Fibroblast of villous mesenchyme (primary cell): ENCODE data around the gene SBF2. TPM values are rescaled to one million over a fixed set of nuclear protein-coding genes. Genes with fewer than 3 reads are reported as not detected.
"Not testable (repeated sequence)": the region's sequence is repeated elsewhere in the genome, so short reads cannot be mapped to it uniquely, and the experiment has no call there.

Source experiments
- DNase-seq: peaks from one replicate; pipeline ENCODE4 v3.0.0-alpha.2; 2010; ENCODE audit warnings: low read depth
- H3K4me3 ChIP-seq: 2 replicates; pipeline ENCODE4 v1.5.1; 2011; ENCODE audit warnings: low read depth, mild to moderate bottlenecking, low read length
- total RNA-seq: library from RNA; depleted of rRNA; stranded (reverse); fragments of >200 nt; gene quantifications from 2 replicates; pipeline ENCODE4 v1.2.3, GENCODE V29; 2012
- TF ChIP-seq, protein P1 (sequence below): IDR thresholded peaks from 2 replicates; pipeline ENCODE4 v1.5.1; 2012; ENCODE audit warnings: low read depth, mild to moderate bottlenecking, low read length; ENCODE audit not compliant: insufficient read depth

Gene SBF2
- total RNA-seq, 1 donor, result 35.0 TPM

DNA sequence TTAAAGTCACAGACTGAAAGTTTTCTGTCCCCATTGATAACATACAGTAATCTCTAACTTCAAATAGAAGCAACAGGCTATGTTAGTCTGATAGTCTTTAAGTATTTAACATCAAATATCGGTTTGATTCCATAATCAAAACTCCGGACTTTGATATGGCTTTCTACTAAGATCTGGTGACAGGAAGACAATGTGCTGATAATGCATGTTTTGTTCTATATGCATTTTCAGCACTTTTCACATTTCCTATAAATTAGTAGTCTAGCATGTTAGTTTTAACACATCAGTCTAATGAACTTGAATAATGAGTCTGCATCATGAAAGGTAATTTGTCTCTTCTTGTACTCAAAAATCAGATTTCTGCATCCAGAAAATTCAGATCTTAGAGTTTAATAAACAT, 252.7 kb downstream of the SBF2 start:
- TF ChIP-seq, protein P1, sequence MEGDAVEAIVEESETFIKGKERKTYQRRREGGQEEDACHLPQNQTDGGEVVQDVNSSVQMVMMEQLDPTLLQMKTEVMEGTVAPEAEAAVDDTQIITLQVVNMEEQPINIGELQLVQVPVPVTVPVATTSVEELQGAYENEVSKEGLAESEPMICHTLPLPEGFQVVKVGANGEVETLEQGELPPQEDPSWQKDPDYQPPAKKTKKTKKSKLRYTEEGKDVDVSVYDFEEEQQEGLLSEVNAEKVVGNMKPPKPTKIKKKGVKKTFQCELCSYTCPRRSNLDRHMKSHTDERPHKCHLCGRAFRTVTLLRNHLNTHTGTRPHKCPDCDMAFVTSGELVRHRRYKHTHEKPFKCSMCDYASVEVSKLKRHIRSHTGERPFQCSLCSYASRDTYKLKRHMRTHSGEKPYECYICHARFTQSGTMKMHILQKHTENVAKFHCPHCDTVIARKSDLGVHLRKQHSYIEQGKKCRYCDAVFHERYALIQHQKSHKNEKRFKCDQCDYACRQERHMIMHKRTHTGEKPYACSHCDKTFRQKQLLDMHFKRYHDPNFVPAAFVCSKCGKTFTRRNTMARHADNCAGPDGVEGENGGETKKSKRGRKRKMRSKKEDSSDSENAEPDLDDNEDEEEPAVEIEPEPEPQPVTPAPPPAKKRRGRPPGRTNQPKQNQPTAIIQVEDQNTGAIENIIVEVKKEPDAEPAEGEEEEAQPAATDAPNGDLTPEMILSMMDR, result no peak

DNA sequence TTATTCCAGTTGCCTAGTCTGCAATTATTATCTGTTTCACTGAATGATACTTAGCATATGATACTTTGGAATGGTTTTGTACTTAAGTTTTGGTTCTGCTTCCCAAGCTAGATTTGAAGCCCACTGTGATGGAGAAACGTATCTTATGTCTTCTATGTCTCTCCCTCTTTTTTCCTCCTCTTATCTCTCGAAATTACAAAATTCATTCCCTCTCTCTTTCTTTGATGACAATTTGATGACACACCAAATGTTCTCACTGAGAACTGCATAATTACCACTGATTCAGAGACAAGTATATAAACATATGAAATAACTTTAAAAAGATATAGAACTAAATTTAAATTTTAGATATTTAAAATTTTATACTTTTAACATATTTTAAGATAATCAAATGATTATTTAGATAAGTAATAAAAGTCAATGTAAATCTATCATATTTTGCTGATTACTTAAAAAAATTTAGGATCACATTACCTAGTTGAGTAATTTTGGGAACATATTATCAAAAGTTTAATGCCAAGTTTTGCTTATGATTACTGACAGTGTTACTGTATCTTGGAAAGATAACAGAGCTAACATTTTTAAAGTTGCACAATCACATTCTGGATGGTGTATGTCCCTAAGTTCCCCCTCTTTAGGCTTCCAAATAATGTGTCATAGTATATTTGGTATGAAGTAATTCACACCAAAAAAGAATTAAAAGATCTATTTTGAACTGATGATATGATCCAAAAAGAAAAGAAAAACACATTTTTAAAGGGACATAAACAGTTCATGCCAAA, 255.3 kb downstream of the SBF2 start:
- DNase-seq, result peak; percentile 70
- no peak overlapping the region for H3K4me3 ChIP-seq
- TF ChIP-seq, protein P1, result no peak

More for the DNA sequence above, 252.7 kb downstream of the SBF2 start:
- DNase-seq, result no peak
- no peak overlapping the region for H3K4me3 ChIP-seq

DNA sequence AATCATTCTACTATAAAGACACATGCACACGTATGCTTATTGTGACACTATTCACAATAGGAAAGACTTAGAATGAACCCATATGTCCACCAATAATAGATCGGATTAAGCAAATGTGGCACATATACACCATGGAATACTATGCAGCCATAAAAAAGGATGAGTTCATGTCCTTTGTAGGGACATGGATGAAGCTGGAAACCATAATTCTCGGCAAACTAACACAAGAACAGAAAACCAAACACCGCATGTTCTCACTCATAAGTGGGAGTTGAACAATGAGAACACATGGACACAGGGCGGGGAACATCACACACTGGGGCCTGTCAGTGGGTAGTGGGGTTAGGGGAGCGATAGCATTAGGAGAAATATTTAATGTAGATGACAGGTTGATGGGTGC, 258.1 kb downstream of the SBF2 start:
- DNase-seq, H3K4me3 ChIP-seq: not testable (repeated sequence)

DNA sequence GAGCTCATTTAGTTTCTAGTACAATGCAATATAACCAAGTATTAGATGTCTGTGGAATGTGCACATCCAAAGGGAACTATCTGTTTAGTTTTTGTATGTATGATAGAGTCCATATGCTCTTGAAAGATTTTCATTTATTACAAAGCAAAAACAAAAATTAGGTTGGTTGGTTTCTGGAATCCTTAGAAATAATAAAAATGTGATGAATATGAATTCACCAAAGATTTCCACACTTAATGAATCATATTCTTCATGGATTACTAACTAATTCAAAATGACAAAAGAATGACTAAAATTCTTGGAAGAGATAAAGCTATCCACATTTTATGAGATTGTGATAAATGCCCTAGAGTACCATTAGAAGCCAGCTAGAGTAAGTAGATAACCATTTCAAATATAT, 261.1 kb downstream of the SBF2 start:
- H3K4me3 ChIP-seq, result no peak overlapping the region
- TF ChIP-seq, protein P1, result no peak
- DNase-seq, result peak; percentile 45

DNA sequence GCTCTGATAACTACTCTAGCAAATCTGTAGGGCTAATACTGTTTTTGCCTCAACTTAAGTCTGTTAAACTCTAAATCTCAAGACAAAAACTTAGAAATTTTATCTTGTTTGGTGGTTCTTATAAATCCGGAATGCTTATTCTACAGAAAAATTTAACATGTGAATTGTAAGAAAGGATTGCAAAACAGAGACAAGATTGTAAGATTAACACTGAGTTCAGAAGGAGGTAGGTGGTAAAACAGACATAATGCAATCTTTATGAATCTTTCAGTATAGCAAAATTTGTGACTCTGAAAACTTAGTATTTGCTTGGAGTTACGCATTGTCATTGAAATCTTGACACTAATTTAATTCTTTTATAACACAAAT, 263.9 kb downstream of the SBF2 start:
- TF ChIP-seq, protein P1, result no peak
- no peak for DNase-seq
- H3K4me3 ChIP-seq, result no peak overlapping the region

DNA sequence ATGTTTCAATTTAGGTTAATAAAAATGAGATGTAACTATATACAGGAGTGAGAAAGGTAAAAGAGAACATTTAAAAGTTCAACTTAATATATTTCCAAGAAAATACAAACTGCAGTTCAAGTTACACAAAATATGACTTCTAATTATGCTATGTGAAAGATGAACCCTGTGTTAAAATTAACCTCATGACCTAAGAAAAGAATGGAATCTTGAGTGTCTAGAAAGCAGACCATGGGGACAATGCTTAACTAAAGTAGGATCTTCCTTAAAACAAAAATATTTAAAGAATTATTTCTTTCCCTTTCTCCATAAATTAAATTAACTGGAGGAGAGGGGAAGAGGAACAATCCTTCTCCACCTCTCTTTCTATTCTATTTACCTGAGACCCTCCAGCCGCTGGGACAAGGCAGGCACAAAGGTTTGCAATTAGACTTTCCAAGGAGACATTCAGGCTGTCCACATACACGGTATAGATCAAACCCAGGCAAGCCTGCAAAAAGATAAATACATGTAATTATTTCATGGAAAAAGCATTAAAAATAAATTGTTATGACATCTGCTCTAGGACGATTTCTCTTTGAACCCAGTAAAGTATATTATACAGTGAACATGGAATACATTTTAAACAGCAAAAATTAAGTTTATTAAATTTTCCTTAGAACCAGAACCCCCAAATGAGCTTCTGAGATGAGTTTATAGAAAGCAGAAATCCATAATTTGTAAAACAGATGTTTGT, 264.5 kb downstream of the SBF2 start:
- H3K4me3 ChIP-seq, result no peak overlapping the region
- TF ChIP-seq, protein P1, result no peak
- DNase-seq, result no peak

DNA sequence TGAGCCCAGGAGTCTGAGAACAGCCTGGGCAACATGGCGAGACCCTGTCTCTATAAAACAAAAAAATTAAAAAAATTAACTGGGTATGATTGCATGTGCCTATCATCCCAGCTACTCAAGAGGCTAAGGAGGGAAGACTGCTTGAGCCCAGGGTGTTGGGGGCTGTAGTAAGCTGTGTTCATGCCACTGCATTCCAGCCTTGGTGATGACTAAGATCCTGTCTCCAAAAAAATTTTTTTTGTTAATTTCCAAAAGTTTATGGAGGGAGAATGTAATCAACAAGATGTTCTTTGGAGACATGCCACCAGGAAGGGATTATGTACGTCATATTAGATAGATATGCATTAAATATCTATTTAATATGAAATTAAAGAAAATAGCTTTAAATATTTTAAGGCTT, 267.5 kb downstream of the SBF2 start:
- TF ChIP-seq, protein P1, result no peak
- H3K4me3 ChIP-seq, result no peak overlapping the region
- DNase-seq, result peak; percentile 59
